EL (cell line): ENCODE data around the gene ROR2.
A peak's percentile ranks its signal among the peaks of the same experiment; 100 is the strongest.

ENCODE experiments used
- DNase-seq: peaks from one replicate; pipeline ENCODE4 v3.0.0-alpha.2; 2016

Gene ROR2

DNA sequence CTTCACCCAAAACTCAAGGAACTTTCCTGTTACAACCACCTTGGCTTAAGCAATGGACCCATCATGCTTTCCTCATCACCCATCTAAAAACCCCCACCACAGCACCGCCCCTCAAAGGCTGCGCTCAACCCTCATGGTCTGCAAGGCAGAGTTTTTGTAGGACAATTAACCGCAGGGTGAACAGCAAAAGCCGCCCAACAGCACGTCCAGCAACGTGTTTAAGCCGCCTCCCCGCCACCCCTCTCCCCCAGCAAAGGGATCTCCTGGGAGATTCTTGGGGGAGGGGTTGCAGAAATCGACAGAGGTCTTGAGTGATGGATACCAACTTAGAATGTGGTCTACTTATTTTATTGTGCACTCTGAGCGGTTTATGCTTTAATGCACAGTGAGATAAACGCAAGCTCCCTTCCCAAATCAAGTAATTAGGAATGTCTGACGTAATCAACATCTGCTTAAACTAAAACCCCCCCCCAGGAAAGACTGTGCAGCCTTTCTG, 1.9 kb downstream of the ROR2 start:
- DNase-seq, result peak; percentile 37

DNA sequence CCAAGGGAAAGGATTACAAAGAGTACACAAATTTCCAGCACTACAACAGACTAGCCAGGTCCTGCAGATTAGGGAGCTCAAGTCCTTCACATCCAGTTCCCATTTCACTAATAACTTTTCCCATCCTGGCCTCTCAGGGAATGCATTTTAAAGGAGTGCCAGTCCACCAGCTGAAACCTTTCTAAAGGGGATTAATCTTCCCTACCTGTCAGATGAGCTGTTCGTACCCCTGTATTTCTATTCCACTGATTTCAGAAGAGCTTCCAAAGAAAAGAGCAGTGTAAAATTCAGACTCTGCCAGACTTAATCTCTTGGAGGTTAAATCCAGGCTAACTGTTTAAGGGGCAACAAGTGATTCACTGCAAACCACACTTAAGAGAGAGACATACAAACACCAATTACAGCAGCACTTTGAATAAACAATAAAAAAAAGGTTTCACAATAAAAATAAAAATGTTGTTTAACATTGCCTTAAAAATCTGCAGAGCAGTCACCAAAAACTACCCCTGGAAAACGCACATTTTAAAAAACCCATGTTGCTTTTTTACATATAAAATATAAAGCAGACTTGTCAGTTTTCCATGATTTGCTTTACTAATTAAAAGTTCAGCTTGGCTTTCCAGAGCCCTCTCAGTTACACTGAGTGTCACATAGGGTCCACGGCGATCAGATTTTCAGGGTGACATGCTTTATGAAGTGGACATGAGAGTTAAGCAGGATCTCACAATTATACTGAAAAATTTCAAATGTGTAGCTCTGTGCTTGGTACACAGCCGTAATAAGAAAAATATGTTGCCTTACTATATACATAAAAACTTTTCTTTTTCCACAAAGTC, 3.2 kb downstream of the ROR2 start:
- DNase-seq, result no peak

DNA sequence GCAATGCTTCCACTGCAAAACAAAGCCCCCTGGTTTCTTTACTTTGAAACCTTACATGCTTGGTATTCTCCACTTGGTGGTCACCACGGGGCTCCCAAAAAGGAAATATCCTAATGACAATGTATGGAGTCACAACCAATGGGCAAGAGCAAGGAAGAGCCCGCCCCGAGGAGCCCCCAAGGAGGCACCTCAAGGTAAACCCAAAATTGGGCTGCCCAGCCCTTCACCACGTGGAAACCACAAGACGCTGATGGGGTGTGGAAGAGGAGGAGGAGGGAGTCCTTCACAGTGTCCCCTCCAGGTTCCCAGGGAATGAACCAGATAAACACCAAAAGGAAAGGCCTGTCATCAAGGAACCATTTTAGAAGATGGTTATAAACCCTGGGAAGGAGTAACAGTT, 3.8 kb downstream of the ROR2 start:
- DNase-seq, result no peak

DNA sequence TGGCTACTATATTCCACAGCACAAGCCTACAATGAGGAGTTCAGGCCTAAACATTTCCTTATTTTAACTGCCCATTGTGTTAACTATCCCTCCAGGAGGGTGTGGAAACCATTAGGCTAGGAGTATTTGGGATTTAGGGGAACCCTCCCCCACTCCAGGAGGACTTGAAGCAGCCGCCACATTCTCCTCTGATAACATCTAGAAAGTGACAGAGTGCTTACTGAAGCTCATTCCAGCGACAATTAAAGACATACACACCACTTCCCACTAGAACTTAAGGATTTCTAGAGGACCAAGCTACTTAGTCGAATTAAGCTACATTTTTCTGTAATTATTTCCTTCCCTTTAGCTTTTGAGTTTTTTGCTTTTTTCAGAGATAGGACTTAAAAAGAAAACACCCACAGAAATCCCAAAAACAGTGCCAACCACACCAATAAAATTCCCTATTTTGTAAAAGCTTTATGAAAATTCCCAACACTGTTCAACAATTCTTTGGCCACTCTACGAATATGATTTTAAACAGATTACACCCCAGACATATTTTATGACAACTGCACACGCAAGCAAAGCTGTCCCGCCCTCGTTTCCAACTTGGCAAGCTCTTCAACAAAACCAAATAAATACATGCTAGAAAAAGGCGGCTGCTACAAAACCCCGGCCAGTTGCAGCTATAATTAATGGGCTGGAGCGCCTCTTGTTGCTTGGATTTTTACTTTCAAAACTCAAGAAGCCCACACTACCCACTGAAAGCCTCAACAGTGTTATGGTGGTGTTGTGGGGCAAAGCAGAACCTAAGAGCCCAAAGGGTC, 4.5 kb downstream of the ROR2 start:
- DNase-seq, result peak; percentile 43

DNA sequence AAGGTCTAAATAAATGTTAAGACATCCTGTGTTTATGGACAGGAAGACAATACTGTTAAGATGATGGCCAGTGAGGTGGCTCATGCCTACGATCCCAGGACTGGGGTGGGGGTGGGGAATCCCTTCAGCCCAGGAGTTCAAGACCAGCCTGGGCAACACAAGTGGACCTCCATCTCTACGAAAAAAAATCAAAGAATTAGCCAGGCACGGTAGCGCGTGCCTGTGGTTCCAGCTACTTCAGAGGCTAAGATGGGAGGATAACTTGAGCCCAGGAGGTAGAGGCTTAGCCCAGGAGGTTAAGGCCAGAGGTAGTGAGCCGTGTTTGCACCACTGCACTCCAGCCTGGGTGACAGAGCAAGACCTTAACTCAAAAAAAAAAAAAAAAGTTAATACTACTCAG, 5.3 kb downstream of the ROR2 start:
- no peak for DNase-seq

DNA sequence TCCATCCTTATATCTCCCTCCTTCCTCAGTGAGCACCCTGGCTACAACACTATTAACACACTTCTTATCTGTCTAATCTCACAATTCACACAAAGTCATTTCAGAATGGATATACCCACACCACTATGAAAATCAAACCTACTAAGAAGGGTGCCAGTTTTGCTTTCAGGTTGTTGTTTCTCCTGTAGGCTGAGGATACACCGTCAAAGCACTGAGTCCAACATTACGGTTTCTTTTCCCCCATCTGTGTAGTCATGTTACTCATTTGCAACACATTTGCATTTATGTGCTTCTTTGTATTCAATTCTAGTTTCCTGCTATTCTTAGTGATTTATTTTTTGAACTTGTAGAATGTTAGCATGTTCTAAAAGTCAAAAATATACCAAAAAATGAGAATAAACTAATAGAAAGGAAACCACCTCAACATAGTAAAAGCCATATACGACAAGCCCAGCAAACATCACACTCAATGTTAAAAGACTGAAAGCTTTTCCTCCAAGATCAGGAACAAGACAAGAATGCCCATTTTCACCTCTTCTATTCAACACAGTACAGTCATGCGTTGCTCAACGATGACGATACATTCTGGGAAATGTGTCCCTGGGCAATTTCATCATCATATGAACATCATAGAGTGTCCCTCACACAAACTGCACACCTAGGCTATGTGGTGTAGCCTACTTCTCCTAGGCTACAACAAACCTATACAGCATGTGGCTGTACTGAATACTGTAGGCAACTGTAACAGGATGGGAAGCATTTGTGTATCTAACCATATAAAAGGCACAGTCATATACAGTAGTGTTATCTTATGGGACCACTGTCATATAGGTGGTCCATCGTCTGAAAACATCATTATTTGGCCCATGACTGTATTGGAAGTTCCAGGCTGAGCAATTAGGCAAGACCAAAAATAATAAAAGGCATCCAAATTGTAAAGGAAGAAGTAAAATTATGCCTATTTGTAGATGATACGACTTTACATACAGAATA, 6.3 kb downstream of the ROR2 start:
- DNase-seq, result no peak

DNA sequence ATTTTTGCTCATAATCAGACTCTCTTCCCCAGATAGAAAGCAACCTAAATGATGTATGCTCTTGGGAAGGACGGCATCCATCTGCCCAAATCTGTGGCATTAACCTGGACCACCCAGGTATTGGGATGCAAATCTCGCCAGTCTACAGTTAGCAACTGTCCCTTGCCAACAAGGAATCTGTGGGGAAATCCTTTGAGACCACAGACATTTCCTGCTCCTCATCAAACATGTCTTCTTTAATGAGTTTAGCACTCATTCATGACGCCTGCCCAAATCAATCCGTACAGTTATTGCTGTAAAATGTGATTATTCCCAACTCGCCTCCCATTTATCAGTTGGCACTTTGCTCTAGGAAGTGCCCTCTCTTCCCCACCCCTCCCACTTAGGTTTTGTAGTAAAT, 7.8 kb downstream of the ROR2 start:
- no peak for DNase-seq

DNA sequence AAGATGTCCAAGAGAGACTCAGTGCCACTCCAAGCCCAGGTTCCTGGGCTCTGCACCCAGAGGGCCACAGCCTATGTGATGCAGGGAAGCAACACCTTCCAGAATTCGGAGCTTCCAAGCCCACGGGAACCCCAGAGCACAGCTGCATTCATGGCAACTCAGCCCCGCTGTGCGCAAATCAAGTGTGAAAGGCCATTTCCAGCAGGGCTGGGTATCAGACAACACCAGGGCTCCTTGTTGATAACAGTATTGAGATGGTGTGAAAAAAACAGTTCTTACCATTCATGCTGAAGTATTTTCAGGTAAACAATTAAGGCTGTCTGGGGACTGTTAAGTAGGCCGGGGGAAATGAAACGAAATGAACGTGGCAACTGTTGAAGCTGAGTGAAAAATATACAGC, 10.1 kb downstream of the ROR2 start:
- no peak for DNase-seq

DNA sequence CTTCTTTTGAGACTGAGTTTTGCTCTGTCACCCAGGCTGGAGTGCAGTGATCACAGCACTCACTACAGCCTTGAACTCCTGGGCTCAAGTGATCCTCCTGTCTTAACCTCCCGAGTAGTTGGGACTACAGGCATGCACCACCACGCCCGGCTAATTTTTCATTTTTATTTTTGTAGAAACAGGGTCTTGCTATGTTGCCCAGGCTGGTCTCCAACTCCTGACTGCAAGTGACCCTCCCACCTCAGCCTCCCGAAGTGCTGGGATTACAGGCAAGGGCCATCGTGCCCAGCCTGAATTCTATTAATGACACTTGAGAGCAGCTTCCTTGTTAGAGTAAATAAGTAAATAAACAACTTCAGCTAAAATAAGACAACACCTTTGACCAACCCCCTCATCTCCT, 12.3 kb downstream of the ROR2 start:
- no peak for DNase-seq

DNA sequence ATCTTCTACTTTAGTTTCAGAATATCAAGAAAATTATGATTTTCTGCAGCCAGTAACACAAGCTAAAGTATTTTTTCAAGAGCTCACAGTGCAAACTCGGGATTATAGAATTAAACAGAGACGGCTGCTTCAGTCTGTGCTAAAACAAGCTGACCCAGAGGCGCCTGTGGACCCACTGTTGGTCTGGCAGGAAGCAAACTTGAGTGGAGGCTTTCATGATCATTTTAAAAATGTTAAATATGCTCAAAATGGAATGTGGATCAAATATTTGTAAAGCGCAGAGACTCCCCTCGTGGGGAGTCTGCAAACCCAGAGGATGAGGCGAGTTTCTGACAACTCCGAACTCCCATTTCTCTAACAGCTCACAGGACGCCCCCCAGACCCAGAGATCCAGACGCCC, 13.0 kb downstream of the ROR2 start:
- no peak for DNase-seq

DNA sequence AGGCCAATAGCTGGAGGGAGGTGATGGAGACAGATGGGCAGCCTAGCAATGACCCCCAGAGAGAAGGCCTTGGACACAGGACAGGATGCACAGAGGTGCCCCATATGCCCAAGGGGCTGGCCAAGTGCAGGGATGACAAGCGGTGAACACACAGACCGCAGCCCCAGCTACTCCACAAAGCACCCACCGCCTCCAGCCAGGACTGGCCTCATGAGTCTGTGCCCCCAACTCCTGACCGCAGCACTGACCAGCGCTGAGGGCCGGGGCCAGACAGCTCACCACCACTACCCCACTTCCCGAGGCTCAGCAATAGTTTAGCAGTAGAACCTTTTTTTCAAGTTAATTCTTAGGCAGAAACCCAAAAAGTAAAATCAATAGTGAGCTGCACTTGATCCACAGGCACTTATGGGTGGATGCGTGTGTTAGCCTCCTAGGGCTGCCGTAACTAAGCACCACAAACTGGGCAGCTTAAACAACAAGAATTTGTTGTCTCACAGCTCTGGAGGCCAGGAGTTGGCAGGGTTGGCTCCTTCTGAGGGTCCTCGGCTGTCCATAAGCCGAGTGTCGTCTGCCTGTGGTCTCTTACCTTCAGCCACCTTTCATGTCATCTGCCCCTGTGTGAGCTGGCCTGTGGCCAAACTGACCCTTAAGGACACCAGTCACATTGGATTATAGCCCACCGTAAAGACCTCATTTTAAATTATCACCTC, 14.1 kb downstream of the ROR2 start:
- DNase-seq, result no peak

DNA sequence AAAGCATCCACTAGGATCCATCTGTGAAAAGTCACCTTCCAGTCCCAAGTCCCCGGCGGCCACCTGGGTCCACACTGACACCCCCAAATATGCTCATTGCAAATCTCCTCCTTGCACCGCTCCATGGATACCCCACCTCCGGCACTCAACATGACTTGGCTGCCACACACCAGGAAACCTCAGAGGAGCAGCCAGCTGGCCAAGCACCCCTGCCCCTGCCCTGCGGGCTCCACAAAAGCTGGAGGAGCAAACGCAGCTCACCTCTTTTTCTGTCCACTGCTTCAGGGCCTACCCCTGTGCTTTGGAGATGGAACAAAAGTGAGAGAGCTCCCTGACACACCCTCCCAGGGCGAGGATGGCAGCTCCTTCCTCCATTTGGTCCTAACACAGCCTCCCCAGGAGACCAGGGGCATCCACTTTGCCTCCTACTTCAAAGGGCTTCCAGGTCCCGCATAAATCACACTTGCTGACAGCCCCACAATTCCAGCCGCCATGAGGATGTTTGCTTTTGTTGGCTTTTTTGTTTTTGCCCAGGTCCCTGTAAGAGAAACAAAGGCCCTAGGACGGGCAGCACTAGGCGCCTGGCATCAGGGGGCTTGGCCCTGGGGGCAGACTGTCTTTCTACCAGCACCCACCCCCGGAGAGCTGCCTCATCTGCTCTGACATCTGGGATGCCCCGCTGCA, 14.8 kb downstream of the ROR2 start:
- DNase-seq, result no peak

DNA sequence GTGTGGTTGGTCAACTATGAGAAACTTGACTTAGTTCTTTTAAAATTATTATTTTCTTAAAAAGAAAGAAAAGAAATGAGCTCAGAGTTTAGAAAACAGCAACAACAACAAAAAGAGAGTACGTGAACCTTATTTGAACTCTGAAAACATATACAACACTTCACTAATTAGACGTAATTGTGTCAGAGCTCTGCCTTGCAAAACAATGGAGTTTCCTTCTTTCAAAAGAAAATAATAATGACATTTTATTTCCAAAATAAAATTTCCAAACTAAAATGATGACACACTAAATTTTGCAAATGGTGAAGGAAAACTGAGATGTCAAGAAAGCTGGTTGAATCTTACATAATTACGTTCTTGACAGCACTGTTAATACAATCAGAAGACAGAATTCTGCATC, 15.4 kb downstream of the ROR2 start:
- DNase-seq, result no peak

DNA sequence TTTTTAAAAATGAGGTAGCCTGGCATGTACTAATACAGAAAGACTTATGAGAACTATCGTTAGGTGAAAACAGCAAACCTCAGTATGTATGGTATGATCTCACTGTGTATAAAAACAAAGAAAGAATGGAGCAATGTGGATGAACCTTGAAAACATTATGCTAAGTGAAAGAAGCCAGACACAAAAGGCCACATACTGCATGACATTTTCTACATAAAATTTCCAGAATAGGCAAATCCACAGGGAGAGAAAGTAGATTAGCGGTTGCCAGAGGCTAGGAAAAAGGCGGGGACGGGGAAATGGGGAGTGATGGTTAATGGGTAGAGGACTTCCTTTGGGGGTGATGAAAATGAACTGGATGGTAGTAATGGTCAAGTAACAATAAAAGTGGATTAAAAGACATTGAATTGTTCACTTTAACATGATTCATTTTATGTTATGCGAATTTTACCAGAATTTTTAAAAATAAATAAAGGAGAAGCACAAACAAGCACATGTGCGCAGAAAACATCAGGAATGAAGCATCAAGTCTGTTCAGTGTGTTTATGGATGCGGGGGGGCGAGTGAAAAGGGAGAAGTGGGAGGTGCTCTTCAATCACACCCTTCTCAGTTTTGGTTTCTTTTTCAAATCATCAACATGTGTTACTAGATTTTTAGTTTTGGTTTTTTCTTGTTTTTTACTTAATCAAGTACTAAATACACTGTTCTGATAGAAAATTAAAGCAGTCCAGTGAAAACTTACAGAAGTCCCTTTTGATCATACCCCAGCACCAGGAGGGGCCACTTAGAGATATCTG, 16.3 kb downstream of the ROR2 start:
- peak; percentile 56 for DNase-seq

DNA sequence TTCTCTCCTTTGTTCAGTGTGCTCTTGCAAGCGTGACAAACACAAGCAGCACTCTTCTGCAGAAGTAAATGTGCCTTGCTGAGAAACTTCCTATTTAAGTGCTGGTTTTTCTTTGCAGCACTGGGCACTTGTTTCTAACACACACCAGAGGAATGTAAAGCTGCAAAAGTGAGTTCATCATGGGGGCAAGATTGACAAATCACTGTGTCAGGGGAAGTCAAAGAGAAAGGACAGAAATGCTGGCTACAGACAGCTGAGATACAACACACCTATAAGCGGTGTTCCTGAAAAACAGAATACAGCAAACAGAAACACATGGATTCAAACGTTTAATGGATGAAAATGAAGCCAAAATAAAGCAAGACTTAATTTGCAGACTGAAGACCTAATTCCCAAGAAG, 19.6 kb downstream of the ROR2 start:
- DNase-seq, result no peak

DNA sequence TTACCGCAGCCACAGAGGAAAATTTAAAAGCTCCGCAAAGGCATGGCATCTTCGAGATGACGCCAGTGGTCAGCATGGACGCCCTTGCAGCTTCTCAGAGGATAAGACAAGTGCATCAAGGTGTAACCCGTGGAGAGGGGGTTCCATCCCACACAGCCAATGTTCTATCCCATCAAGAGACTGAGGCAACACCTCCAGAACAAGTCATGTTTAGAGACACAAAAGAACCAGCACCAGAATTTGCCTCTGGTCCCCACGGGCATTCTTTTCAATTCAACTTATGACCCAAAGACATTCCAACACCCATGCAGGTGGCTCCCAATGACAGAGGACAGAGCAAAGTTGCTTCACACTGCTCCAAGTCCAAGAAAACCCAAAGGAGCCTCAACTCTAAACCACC, 20.7 kb downstream of the ROR2 start:
- DNase-seq, result no peak

DNA sequence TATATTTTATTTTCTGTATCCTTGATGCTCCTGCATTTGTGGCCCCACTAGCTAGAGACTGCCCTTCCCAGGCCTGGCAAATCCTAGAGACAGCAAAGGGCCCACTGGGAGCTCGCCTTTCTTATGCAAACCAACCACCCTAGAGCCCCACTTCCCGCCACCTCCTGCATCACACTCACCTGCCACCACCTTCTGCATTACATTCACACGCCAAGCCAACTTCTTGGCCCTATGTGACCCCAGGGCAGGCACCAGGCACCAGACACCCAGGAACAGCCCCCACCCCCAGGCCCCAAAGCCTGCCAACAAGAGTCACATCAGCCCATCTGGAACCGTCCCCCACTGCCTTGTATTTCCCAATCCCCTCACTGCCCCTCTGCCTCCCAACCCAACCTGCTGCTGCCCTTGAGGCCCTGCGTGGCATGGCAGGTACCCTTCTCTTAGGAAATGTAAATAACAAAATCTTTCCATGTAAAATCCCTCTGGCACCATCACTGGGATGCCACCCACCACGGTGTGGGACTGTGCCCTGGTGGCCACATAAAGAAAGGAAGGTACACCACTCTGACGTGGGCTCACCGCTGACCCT, 22.0 kb downstream of the ROR2 start:
- no peak for DNase-seq

DNA sequence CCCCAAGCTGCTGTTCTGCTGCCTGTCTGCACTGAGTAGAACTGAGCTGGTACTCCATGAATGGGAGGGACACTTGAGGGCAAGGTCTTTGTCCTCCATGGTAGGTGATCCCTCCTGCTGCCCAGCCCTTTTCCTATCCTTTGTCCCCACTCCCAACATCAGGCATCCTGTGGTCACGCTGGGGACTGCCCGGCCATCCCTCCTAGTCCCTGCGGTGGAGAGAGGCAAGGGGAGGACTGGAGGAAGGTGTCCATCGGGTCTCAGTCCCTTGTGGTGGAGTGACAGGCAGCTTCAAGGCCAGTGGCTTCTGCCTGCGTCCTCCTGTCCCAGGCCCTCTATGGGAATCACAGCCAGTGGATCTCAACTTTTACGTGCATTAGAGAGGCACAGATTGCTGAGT, 25.9 kb downstream of the ROR2 start:
- no peak for DNase-seq

DNA sequence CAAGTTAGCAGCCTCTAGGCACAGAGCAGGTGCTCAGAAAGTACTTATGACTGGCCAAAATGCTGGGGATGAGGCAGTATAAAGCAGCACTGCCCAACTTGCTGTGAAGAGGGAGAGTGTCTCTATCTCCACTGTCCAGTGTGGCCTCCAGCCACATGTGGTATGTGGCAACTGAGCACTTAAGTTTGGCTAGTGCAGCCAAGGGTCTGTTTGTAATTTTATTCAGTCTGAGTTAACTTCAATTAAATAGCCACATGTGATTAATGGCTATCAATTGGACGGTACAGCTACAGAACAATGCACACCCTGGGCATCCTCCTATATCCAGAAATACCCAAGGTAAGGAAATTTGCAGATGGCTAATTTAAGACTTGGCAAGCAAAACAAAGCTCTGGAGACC, 26.9 kb downstream of the ROR2 start:
- no peak for DNase-seq

DNA sequence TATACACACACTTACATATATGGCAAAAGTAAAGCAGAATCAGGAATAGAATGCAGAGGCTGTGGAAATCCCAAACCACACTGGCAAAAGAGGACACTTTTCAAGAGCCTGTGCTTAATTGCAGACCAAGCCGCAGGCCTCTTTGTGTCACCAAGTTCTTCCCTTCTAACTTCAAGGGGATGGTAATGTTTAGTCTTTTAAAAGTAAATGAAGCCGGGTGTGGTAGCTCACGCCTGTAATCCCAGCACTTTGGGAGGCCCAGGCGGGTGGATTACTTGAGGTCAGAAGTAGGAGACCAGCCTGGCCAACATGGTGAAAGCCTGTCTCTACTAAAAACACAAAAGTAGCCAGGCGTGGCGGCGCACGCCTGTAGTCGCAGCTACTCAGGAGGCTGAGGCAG, 28.7 kb downstream of the ROR2 start:
- DNase-seq, result no peak
